Smooth muscle cell of trachea (primary cell): ENCODE data around the gene PFDN6. TPM values are rescaled to one million over a fixed set of nuclear protein-coding genes. Genes with fewer than 3 reads are reported as not detected.

Experiments used
- total RNA-seq: library from RNA; depleted of rRNA; stranded (reverse); fragments of >200 nt; gene quantifications from 2 replicates; pipeline ENCODE4 v1.2.1, GENCODE V29; 2014

Gene PFDN6
- total RNA-seq: 26.6 and 51.3 TPM in 2 replicates

GRCh38 chr6:33288921-33289783 lies at the start of gene PFDN6, which contains the start of gene WDR46:
TSS of gene PFDN6 (plus strand) at chr6:33289601. CDS start at chr6:33289857, 256 bp downstream.
TSS of gene WDR46 (minus strand) at chr6:33289239. CDS start at chr6:33289170, 69 bp downstream.

GRCh38 chr6:33271468-33272274 lies 17.7 kb upstream of the PFDN6 start, which contains the start of the genes RPS18 and VPS52:
TSS of gene RPS18 (plus strand) at chr6:33272075. CDS start at chr6:33272120, 45 bp downstream.
TSS of gene VPS52 (minus strand) at chr6:33271876. CDS start at chr6:33271675, 201 bp downstream.

GRCh38 chr6:33276864-33277662 lies 12.3 kb upstream of the PFDN6 start, which contains the start of gene B3GALT4:
TSS of gene B3GALT4 (plus strand) at chr6:33277123. CDS start at chr6:33277420, 297 bp downstream.

GRCh38 chr6:33298773-33299236 lies 9.4 kb downstream of the PFDN6 start, which contains the start of gene RGL2:
TSS of gene RGL2 (minus strand) at chr6:33298942. CDS start at chr6:33298610, 332 bp downstream.

GRCh38 chr6:33313709-33314514 lies 24.5 kb downstream of the PFDN6 start, which contains the start of gene TAPBP:
TSS of gene TAPBP (minus strand) at chr6:33314078. CDS start at chr6:33314041, 37 bp downstream.

GRCh38 chr6:33317669-33318425 lies 28.4 kb downstream of the PFDN6 start, which contains the start of gene ZBTB22:
TSS of gene ZBTB22 (minus strand) at chr6:33317744. CDS start at chr6:33316916, 828 bp downstream.

Other genes with a start within 250 kb of the PFDN6 start
- gene HLA-DPA1, start 216.0 kb upstream of the PFDN6 start, total RNA-seq: 1.7 and 2.8 TPM in 2 replicates
- 1.8 and 10.0 TPM in 2 replicates for gene HLA-DPB1, start 213.6 kb upstream of the PFDN6 start, total RNA-seq
- 0.15 and 1.2 TPM in 2 replicates for gene COL11A2, start 97.1 kb upstream of the PFDN6 start, total RNA-seq
- 28.2 and 36.4 TPM in 2 replicates for gene RXRB, start 88.9 kb upstream of the PFDN6 start, total RNA-seq
- 126 and 152 TPM in 2 replicates for gene SLC39A7, start 88.7 kb upstream of the PFDN6 start, total RNA-seq
- gene HSD17B8, start 84.9 kb upstream of the PFDN6 start, total RNA-seq: 11.1 and 11.6 TPM in 2 replicates
- gene RING1, start 81.1 kb upstream of the PFDN6 start, total RNA-seq: 31.4 and 52.9 TPM in 2 replicates
- gene VPS52, start 17.7 kb upstream of the PFDN6 start, total RNA-seq: 42.0 and 42.8 TPM in 2 replicates
- 3,088 and 3,156 TPM in 2 replicates for gene RPS18, start 17.5 kb upstream of the PFDN6 start, total RNA-seq
- gene B3GALT4, start 12.5 kb upstream of the PFDN6 start, total RNA-seq: 12.5 and 18.0 TPM in 2 replicates
- 69.3 and 86.5 TPM in 2 replicates for gene WDR46, start 362 bp upstream of the PFDN6 start, total RNA-seq
- gene RGL2, start 9.3 kb downstream of the PFDN6 start, total RNA-seq: 29.2 and 41.7 TPM in 2 replicates
- gene TAPBP, start 24.5 kb downstream of the PFDN6 start, total RNA-seq: 54.8 and 136 TPM in 2 replicates
- gene ZBTB22, start 28.1 kb downstream of the PFDN6 start, total RNA-seq: 18.0 and 25.8 TPM in 2 replicates
- gene DAXX, start 33.4 kb downstream of the PFDN6 start, total RNA-seq: 41.7 and 65.6 TPM in 2 replicates
- gene KIFC1, start 102.2 kb downstream of the PFDN6 start, total RNA-seq: 1.8 and 36.2 TPM in 2 replicates
- 23.9 and 27.0 TPM in 2 replicates for gene PHF1, start 121.4 kb downstream of the PFDN6 start, total RNA-seq
- gene CUTA, start 128.5 kb downstream of the PFDN6 start, total RNA-seq: 125 and 147 TPM in 2 replicates
- 8.0 and 10.8 TPM in 2 replicates for gene SYNGAP1, start 130.5 kb downstream of the PFDN6 start, total RNA-seq
- 5.1 and 5.3 TPM in 2 replicates for gene ZBTB9, start 165.0 kb downstream of the PFDN6 start, total RNA-seq